ENCODE measurements around the gene ZNF90.
"Not testable (repeated sequence)": the region's sequence is repeated elsewhere in the genome, so short reads cannot be mapped to it uniquely, and the experiment has no call there.

ZNF90 gene

GRCh38 chr19:20066861-20067260 is 10.9 kb upstream of the ZNF90 start:
- no peak overlapping the region for H3K4me3 ChIP-seq (ENCODE audit: low read depth, low read length)
- H2AFZ ChIP-seq (ENCODE audit: low read length, unreplicated experiment), result no peak overlapping the region
- peaks cover 6% of the 10 kb centered on the region; the same call in 1 of the 2 replicates for H3K27me3 ChIP-seq (ENCODE audit: insufficient read depth, low read length)
- no peaks in the 10 kb centered on the region for H3K4me1 ChIP-seq (ENCODE audit: control insufficient read depth, insufficient read depth, low read length, unreplicated experiment)
- no peaks in the 10 kb centered on the region for H3K36me3 ChIP-seq (ENCODE audit: insufficient read depth, low read length)
- no peak overlapping the region for H3K27ac ChIP-seq (ENCODE audit: low read depth, low read length)
- no peaks in the 10 kb centered on the region for H3K79me2 ChIP-seq (ENCODE audit: control insufficient read depth, insufficient read depth, low read length, unreplicated experiment)

GRCh38 chr19:20067943-20068342 is 9.9 kb upstream of the ZNF90 start:
- no peaks in the 10 kb centered on the region for H3K36me3 ChIP-seq (ENCODE audit: insufficient read depth, low read length)
- no peak overlapping the region for H3K4me3 ChIP-seq (ENCODE audit: low read depth, low read length)
- H3K27ac ChIP-seq (ENCODE audit: low read depth, low read length), result no peak overlapping the region
- no peaks in the 10 kb centered on the region for H3K79me2 ChIP-seq (ENCODE audit: control insufficient read depth, insufficient read depth, low read length, unreplicated experiment)
- peaks cover 6% of the 10 kb centered on the region; the same call in 1 of the 2 replicates for H3K27me3 ChIP-seq (ENCODE audit: insufficient read depth, low read length)
- H3K4me1 ChIP-seq (ENCODE audit: control insufficient read depth, insufficient read depth, low read length, unreplicated experiment), result no peaks in the 10 kb centered on the region
- no peak overlapping the region for H2AFZ ChIP-seq (ENCODE audit: low read length, unreplicated experiment)

- H2AFZ ChIP-seq (ENCODE audit: low read length, unreplicated experiment); H3K4me3 ChIP-seq (ENCODE audit: low read depth, low read length); H3K27ac ChIP-seq (ENCODE audit: low read depth, low read length): not testable (repeated sequence)
Measured at GRCh38 chr19:20068559-20068958, 9.2 kb upstream of the ZNF90 start.

GRCh38 chr19:20070691-20071090 is 7.1 kb upstream of the ZNF90 start:
- Histone ChIP-seq H3K27ac (ENCODE audit: low read depth, low read length) (no peak overlapping the region), H3K79me2 (ENCODE audit: control insufficient read depth, insufficient read depth, low read length, unreplicated experiment) (no peaks in the 10 kb centered on the region), H2AFZ (ENCODE audit: low read length, unreplicated experiment) (no peak overlapping the region), H3K4me1 (ENCODE audit: control insufficient read depth, insufficient read depth, low read length, unreplicated experiment) (no peaks in the 10 kb centered on the region), H3K27me3 (ENCODE audit: insufficient read depth, low read length) (peaks cover 6% of the 10 kb centered on the region; the same call in 1 of the 2 replicates), H3K36me3 (ENCODE audit: insufficient read depth, low read length) (no peaks in the 10 kb centered on the region), H3K4me3 (ENCODE audit: low read depth, low read length) (no peak overlapping the region)

More at GRCh38 chr19:20068559-20068958, 9.2 kb upstream of the ZNF90 start:
- not testable (repeated sequence) for H3K4me1 ChIP-seq (ENCODE audit: control insufficient read depth, insufficient read depth, low read length, unreplicated experiment); H3K79me2 ChIP-seq (ENCODE audit: control insufficient read depth, insufficient read depth, low read length, unreplicated experiment); H3K36me3 ChIP-seq (ENCODE audit: insufficient read depth, low read length); H3K27me3 ChIP-seq (ENCODE audit: insufficient read depth, low read length)

GRCh38 chr19:20072936-20073335 is 4.9 kb upstream of the ZNF90 start:
- Histone ChIP-seq H3K36me3 (ENCODE audit: insufficient read depth, low read length) (no peaks in the 10 kb centered on the region), H3K4me3 (ENCODE audit: low read depth, low read length) (no peak overlapping the region), H3K79me2 (ENCODE audit: control insufficient read depth, insufficient read depth, low read length, unreplicated experiment) (no peaks in the 10 kb centered on the region), H3K27ac (ENCODE audit: low read depth, low read length) (no peak overlapping the region), H3K27me3 (ENCODE audit: insufficient read depth, low read length) (peaks cover 5% of the 10 kb centered on the region; the same call in 1 of the 2 replicates), H3K4me1 (ENCODE audit: control insufficient read depth, insufficient read depth, low read length, unreplicated experiment) (no peaks in the 10 kb centered on the region), H2AFZ (ENCODE audit: low read length, unreplicated experiment) (no peak overlapping the region)

GRCh38 chr19:20078581-20079031 is 806 bp downstream of the ZNF90 start:
- Histone ChIP-seq H3K36me3 (ENCODE audit: insufficient read depth, low read length) (no peaks in the 10 kb centered on the region), H2AFZ (ENCODE audit: low read length, unreplicated experiment) (peak overlapping the region; percentile 90), H3K27ac (ENCODE audit: low read depth, low read length) (peak overlapping the region; percentile 35; the same call in 1 of the 2 replicates), H3K27me3 (ENCODE audit: insufficient read depth, low read length) (no peaks in the 10 kb centered on the region), H3K4me3 (ENCODE audit: low read depth, low read length) (peak overlapping the region; percentile 88), H3K4me1 (ENCODE audit: control insufficient read depth, insufficient read depth, low read length, unreplicated experiment) (peaks cover 8% of the 10 kb centered on the region), H3K79me2 (ENCODE audit: control insufficient read depth, insufficient read depth, low read length, unreplicated experiment) (peaks cover 40% of the 10 kb centered on the region)

- Histone ChIP-seq H3K27me3 (ENCODE audit: insufficient read depth, low read length) (no peaks in the 10 kb centered on the region), H3K27ac (ENCODE audit: low read depth, low read length) (no peak overlapping the region), H2AFZ (ENCODE audit: low read length, unreplicated experiment) (peak overlapping the region; percentile 5), H3K4me1 (ENCODE audit: control insufficient read depth, insufficient read depth, low read length, unreplicated experiment) (peaks cover 8% of the 10 kb centered on the region), H3K79me2 (ENCODE audit: control insufficient read depth, insufficient read depth, low read length, unreplicated experiment) (peaks cover 43% of the 10 kb centered on the region), H3K36me3 (ENCODE audit: insufficient read depth, low read length) (no peaks in the 10 kb centered on the region), H3K4me3 (ENCODE audit: low read depth, low read length) (peak overlapping the region; percentile 88)
Measured at GRCh38 chr19:20079476-20079875, 1.7 kb downstream of the ZNF90 start.

- Histone ChIP-seq H3K36me3 (ENCODE audit: insufficient read depth, low read length) (no peaks in the 10 kb centered on the region), H3K79me2 (ENCODE audit: control insufficient read depth, insufficient read depth, low read length, unreplicated experiment) (peaks cover 46% of the 10 kb centered on the region), H3K27me3 (ENCODE audit: insufficient read depth, low read length) (no peaks in the 10 kb centered on the region), H3K4me1 (ENCODE audit: control insufficient read depth, insufficient read depth, low read length, unreplicated experiment) (peaks cover 8% of the 10 kb centered on the region), H2AFZ (ENCODE audit: low read length, unreplicated experiment) (no peak overlapping the region), H3K4me3 (ENCODE audit: low read depth, low read length) (no peak overlapping the region), H3K27ac (ENCODE audit: low read depth, low read length) (no peak overlapping the region)
Measured at GRCh38 chr19:20080656-20081055, 2.9 kb downstream of the ZNF90 start.

- H3K79me2 ChIP-seq (ENCODE audit: control insufficient read depth, insufficient read depth, low read length, unreplicated experiment), result peaks cover 54% of the 10 kb centered on the region
- H3K27me3 ChIP-seq (ENCODE audit: insufficient read depth, low read length); H3K27ac ChIP-seq (ENCODE audit: low read depth, low read length); H3K36me3 ChIP-seq (ENCODE audit: insufficient read depth, low read length); H3K4me1 ChIP-seq (ENCODE audit: control insufficient read depth, insufficient read depth, low read length, unreplicated experiment); H3K4me3 ChIP-seq (ENCODE audit: low read depth, low read length); H2AFZ ChIP-seq (ENCODE audit: low read length, unreplicated experiment): not testable (repeated sequence)
Measured at GRCh38 chr19:20082232-20082833, 4.5 kb downstream of the ZNF90 start.

- not testable (repeated sequence) for H2AFZ ChIP-seq (ENCODE audit: low read length, unreplicated experiment); H3K27me3 ChIP-seq (ENCODE audit: insufficient read depth, low read length); H3K4me3 ChIP-seq (ENCODE audit: low read depth, low read length); H3K36me3 ChIP-seq (ENCODE audit: insufficient read depth, low read length); H3K27ac ChIP-seq (ENCODE audit: low read depth, low read length); H3K4me1 ChIP-seq (ENCODE audit: control insufficient read depth, insufficient read depth, low read length, unreplicated experiment)
- H3K79me2 ChIP-seq (ENCODE audit: control insufficient read depth, insufficient read depth, low read length, unreplicated experiment), result peaks cover 58% of the 10 kb centered on the region
Measured at GRCh38 chr19:20082876-20083275, 5.1 kb downstream of the ZNF90 start.

- Histone ChIP-seq H3K27me3 (ENCODE audit: insufficient read depth, low read length) (no peaks in the 10 kb centered on the region), H2AFZ (ENCODE audit: low read length, unreplicated experiment) (no peak overlapping the region), H3K36me3 (ENCODE audit: insufficient read depth, low read length) (peaks cover 12% of the 10 kb centered on the region), H3K27ac (ENCODE audit: low read depth, low read length) (no peak overlapping the region), H3K4me1 (ENCODE audit: control insufficient read depth, insufficient read depth, low read length, unreplicated experiment) (no peaks in the 10 kb centered on the region), H3K79me2 (ENCODE audit: control insufficient read depth, insufficient read depth, low read length, unreplicated experiment) (peaks cover 8% of the 10 kb centered on the region), H3K4me3 (ENCODE audit: low read depth, low read length) (no peak overlapping the region)
Measured at GRCh38 chr19:20102097-20102496, 24.3 kb downstream of the ZNF90 start.

Measured in ACC112 (cell line).